Measurements from ENCODE around the gene C14orf119. TPM values are rescaled to one million over a fixed set of nuclear protein-coding genes. Genes with fewer than 3 reads are reported as not detected.

C14orf119 gene
- total and polyA plus RNA-seq, 12 donors: 23.9 to 206 (median 51.8) TPM

- DNase-seq: no peak
- WGBS, 4 donors: 72 to 90% (median 77%) methylated on average over 15 to 85 of the region's 85 CpGs
- no peak overlapping the region for H3K27ac ChIP-seq
- H3K27me3 ChIP-seq: no peaks in the 10 kb centered on the region
- no peaks in the 10 kb centered on the region for H3K4me1 ChIP-seq (replicated peaks in 1 of 2)
- TF ChIP-seq POLR2A (IDR thresholded peaks at IDR 0.05) (no peak), CTCF (IDR thresholded peaks at IDR 0.05) (no peak)
- intact Hi-C loops (cut with DNase I): no loop called here
- no peaks in the 10 kb centered on the region for H3K36me3 ChIP-seq (replicated peaks in 1 of 2)
- no peaks in the 10 kb centered on the region for H3K9me3 ChIP-seq (replicated peaks in 1 of 3)
- H3K4me3 ChIP-seq: no peak overlapping the region
These were observed 47.3 kb upstream of the C14orf119 start for GRCh38 chr14:23047751-23048693.

- H3K27me3 ChIP-seq: no peaks in the 10 kb centered on the region
- no peak for TF ChIP-seq CTCF (IDR thresholded peaks at IDR 0.05)
- TF ChIP-seq POLR2A (IDR thresholded peaks at IDR 0.05): no peak
- H3K9me3 ChIP-seq (replicated peaks in 1 of 3): no peaks in the 10 kb centered on the region
- H3K27ac ChIP-seq: no peak overlapping the region
- WGBS, 4 donors: 94 to 100% (median 97%) methylated on average over 1 to 9 of the region's 9 CpGs
- no peak overlapping the region for H3K4me3 ChIP-seq
- no peaks in the 10 kb centered on the region for H3K4me1 ChIP-seq (replicated peaks in 1 of 2)
- intact Hi-C loops (cut with DNase I): no loop called here
- H3K36me3 ChIP-seq (replicated peaks in 1 of 2): no peaks in the 10 kb centered on the region
- no peak for DNase-seq
These were observed 46.3 kb upstream of the C14orf119 start for GRCh38 chr14:23049011-23049410.

- Histone ChIP-seq H3K27me3 (no peaks in the 10 kb centered on the region), H3K9me3 (replicated peaks in 1 of 3) (no peaks in the 10 kb centered on the region), H3K4me1 (replicated peaks in 1 of 2) (peaks cover 3 to 5% of the 10 kb centered on the region in 2 donors), H3K36me3 (replicated peaks in 1 of 2) (no peaks in the 10 kb centered on the region), H3K4me3 (no peak overlapping the region), H3K27ac (no peak overlapping the region)
- 79 to 87% (median 83%) methylated on average over 4 to 5 of the region's 5 CpGs for WGBS, 4 donors
- intact Hi-C loops (cut with DNase I): no loop called here
- DNase-seq: no peak
- no peak for TF ChIP-seq POLR2A (IDR thresholded peaks at IDR 0.05)
- no peak for TF ChIP-seq CTCF (IDR thresholded peaks at IDR 0.05)
These were observed 43.9 kb upstream of the C14orf119 start for GRCh38 chr14:23051141-23052057.

GRCh38 chr14:23052182-23052623 is 43.1 kb upstream of the C14orf119 start:
- no peak overlapping the region for H3K27ac ChIP-seq
- intact Hi-C loops (cut with DNase I): no loop called here
- H3K27me3 ChIP-seq: no peaks in the 10 kb centered on the region
- H3K36me3 ChIP-seq (replicated peaks in 1 of 2): no peaks in the 10 kb centered on the region
- no peak overlapping the region for H3K4me3 ChIP-seq
- WGBS, 4 donors: 71 to 95% (median 82%) methylated on average over 4 to 14 of the region's 14 CpGs
- H3K9me3 ChIP-seq (replicated peaks in 1 of 3): no peaks in the 10 kb centered on the region
- DNase-seq: no peak
- peaks cover 8 to 13% of the 10 kb centered on the region in 2 donors for H3K4me1 ChIP-seq (replicated peaks in 1 of 2)
- peak in 1 of 6 experiments; percentile 6 for TF ChIP-seq CTCF (IDR thresholded peaks at IDR 0.05)
- no peak for TF ChIP-seq POLR2A (IDR thresholded peaks at IDR 0.05)

Measured in adrenal gland (tissue), 12 donors.